Stimulated activated CD4-positive, alpha-beta T cell treated with anti-CD3 and anti-CD28 coated beads, Interleukin-15, amount 100 ng/mL, for 24 hours (primary cell): Measurements from ENCODE around the gene PEX10.

Experiments used
- DNase-seq: peaks from one replicate; pipeline ENCODE4 v3.0.0-alpha.2; 2020

PEX10 gene

GRCh38 chr1:2372551-2373490 lies 39.5 kb downstream of the PEX10 start:
- DNase-seq = no peak

DNA sequence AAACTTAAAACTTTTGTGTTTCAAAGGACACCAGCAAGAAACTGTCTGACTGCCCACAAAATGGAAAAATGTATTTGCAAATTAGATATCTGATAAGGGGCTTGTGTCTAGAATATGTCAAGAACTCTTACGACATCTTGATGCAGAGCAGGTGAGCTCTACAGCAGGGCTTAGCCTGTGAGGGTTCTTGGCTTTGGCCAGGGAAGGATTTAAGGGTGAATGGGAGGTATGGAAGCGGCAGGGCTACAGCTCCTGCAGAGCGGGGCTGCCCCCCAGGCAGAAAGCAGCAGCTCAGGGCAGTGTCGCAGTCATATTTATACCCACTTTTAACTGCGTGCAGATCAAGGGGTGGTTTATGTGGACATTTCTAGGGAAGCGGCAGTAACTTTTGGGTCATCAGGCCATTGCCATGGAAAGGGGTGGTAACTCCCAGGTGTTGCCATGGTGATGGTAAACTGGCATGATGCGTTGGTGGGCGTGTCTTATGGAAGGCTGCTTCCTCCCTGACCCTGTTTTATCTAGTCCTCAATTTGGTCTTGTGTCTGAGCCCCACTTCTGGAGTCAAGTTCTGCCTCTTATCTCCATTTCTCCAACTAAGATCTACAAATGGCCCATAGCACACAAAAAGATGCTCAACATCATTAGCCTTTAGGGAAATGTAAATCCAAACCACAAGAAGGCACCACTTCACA lies 44.2 kb downstream of the PEX10 start:
- no peak for DNase-seq

DNA sequence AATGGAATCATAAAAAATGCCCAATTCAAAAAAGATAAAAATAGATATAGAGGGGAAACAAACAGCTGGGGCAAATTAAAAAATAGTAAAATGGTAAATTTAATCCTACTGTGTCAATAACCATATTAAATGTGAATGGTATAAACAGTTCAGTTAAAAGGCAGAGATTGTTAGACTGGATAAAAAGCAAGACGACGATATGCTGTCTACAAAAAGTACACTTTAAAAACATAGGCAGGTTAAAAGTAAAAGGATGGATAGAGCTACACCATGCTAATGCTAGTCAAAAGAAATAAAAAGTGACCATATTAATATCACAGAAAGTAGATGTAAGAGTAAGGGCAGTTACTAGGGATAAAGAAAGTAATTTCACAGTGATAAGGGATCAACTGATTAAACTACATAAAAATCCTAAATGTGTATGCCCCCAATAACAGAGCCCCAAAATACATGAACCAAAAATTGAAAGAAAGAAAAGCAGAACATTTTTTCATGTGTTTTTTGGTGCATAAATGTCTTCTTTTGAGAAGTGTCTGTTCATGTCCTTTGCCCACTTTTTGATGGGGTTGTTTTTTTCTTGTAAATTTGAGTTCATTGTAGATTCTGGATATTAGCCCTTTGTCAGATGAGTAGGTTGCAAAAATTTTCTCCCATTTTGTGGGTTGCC lies 48.4 kb downstream of the PEX10 start:
- DNase-seq = no peak

GRCh38 chr1:2360588-2361364 lies 51.6 kb downstream of the PEX10 start:
- DNase-seq = no peak

GRCh38 chr1:2358651-2359640 lies 53.4 kb downstream of the PEX10 start:
- no peak for DNase-seq

GRCh38 chr1:2358072-2358471 lies 54.3 kb downstream of the PEX10 start:
- no peak for DNase-seq

- no peak for DNase-seq
Observed at GRCh38 chr1:2356911-2357845, 55.2 kb downstream of the PEX10 start.

DNA sequence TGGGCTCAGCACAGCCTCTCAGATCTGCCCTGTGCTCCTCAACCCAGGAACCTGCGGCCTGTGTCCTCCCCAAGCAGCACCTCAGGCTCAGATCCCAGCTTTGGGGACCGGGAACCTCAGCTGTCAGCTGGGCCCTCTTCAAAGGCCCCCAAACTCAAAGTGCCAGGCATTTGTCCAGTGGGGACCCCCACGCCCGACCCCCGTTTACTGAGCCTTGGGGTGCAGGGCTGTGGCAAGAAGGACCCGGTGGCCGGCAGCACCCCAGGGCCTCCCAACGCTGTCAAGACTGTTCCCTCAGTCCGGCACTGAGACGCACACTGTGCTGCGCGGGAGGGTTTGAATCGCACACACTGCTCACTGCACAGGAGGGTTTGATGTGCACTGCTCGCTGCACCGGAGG lies 56.0 kb downstream of the PEX10 start:
- no peak for DNase-seq

GRCh38 chr1:2355373-2356261 lies 56.7 kb downstream of the PEX10 start:
- DNase-seq = no peak

GRCh38 chr1:2354511-2355372 lies 57.6 kb downstream of the PEX10 start:
- DNase-seq = no peak
